SK-N-SH treated with all-trans-retinoic acid at 6 μM for 48 hours (cell line): ENCODE results near the gene FRMD3.

Experiments
- CSDC2 ChIP-seq: fragments of 250-450 bp; sonication (Bioruptor Pico); IDR thresholded peaks from 2 replicates; pipeline ENCODE4 v1.5.0; 2020; ENCODE audit warnings: mild to moderate bottlenecking, moderate library complexity
- RARB ChIP-seq: fragments of 250-450 bp; sonication (Bioruptor Pico); IDR thresholded peaks from 2 replicates; pipeline ENCODE4 v1.8.0; 2021; ENCODE audit warnings: mild to moderate bottlenecking, moderate library complexity
- ZFP3 ChIP-seq: fragments of 250-450 bp; sonication (Bioruptor Pico); IDR thresholded peaks from 2 replicates; pipeline ENCODE4 v1.5.0; 2020; ENCODE audit warnings: mild to moderate bottlenecking, moderate library complexity
- ZNF565 ChIP-seq: fragments of 450-650 bp; formaldehyde crosslinking; conservative IDR thresholded peaks from 2 replicates; pipeline ENCODE4 v1.5.0; 2020; ENCODE audit warnings: low read depth, mild to moderate bottlenecking, moderate library complexity
- ZNF70 ChIP-seq: fragments of 450-650 bp; formaldehyde crosslinking; IDR thresholded peaks from 2 replicates; pipeline ENCODE4 v1.5.0; 2020; ENCODE audit warnings: mild to moderate bottlenecking, moderate library complexity
- TF ChIP-seq, protein P1 (sequence below): fragments of 250-450 bp; sonication (Bioruptor Pico); IDR thresholded peaks from 2 replicates; pipeline ENCODE4 v1.5.0; 2020; ENCODE audit warnings: mild to moderate bottlenecking, moderate library complexity
- TF ChIP-seq, protein P2 (sequence below): fragments of 250-450 bp; sonication (Bioruptor Pico); IDR thresholded peaks from 2 replicates; pipeline ENCODE4 v1.5.1; 2020; ENCODE audit warnings: low read depth, mild to moderate bottlenecking, moderate library complexity
- TF ChIP-seq, protein P3 (sequence below): fragments of 250-450 bp; sonication (Bioruptor Pico); IDR thresholded peaks from 2 replicates; pipeline ENCODE4 v1.8.0; 2020; ENCODE audit warnings: mild to moderate bottlenecking, moderate library complexity, borderline replicate concordance

DNA sequence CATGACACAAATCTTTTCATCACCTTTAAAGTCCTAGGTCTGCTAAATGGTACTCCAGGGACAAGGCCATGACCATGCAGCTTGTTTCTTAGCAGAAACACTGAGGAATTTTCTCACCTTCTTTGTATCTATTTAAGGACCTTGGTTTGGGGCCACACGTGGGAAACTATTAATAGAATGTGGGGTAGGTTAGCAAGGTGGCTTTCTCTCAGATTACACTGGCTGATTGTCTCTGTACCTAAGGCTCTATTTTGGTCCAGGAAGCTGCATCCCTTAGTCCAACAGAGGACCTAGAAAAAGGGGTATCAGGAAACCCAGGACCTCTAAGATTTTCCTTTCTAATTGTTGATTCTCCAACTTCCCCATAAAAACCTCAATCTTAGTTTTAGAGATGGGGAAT, 36.3 kb upstream of the FRMD3 start:
- TF ChIP-seq CSDC2 (CRISPR knock-in tag) (no peak), ZNF70 (CRISPR knock-in tag) (no peak), ZFP3 (CRISPR knock-in tag) (no peak), ZNF565 (CRISPR knock-in tag) (no peak), RARB (no peak)
- TF ChIP-seq, protein P1, sequence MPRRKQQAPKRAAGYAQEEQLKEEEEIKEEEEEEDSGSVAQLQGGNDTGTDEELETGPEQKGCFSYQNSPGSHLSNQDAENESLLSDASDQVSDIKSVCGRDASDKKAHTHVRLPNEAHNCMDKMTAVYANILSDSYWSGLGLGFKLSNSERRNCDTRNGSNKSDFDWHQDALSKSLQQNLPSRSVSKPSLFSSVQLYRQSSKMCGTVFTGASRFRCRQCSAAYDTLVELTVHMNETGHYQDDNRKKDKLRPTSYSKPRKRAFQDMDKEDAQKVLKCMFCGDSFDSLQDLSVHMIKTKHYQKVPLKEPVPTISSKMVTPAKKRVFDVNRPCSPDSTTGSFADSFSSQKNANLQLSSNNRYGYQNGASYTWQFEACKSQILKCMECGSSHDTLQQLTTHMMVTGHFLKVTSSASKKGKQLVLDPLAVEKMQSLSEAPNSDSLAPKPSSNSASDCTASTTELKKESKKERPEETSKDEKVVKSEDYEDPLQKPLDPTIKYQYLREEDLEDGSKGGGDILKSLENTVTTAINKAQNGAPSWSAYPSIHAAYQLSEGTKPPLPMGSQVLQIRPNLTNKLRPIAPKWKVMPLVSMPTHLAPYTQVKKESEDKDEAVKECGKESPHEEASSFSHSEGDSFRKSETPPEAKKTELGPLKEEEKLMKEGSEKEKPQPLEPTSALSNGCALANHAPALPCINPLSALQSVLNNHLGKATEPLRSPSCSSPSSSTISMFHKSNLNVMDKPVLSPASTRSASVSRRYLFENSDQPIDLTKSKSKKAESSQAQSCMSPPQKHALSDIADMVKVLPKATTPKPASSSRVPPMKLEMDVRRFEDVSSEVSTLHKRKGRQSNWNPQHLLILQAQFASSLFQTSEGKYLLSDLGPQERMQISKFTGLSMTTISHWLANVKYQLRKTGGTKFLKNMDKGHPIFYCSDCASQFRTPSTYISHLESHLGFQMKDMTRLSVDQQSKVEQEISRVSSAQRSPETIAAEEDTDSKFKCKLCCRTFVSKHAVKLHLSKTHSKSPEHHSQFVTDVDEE: no peak
- TF ChIP-seq, protein P2, sequence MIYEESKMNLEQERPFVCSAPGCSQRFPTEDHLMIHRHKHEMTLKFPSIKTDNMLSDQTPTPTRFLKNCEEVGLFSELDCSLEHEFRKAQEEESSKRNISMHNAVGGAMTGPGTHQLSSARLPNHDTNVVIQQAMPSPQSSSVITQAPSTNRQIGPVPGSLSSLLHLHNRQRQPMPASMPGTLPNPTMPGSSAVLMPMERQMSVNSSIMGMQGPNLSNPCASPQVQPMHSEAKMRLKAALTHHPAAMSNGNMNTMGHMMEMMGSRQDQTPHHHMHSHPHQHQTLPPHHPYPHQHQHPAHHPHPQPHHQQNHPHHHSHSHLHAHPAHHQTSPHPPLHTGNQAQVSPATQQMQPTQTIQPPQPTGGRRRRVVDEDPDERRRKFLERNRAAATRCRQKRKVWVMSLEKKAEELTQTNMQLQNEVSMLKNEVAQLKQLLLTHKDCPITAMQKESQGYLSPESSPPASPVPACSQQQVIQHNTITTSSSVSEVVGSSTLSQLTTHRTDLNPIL: no peak
- TF ChIP-seq, protein P3, sequence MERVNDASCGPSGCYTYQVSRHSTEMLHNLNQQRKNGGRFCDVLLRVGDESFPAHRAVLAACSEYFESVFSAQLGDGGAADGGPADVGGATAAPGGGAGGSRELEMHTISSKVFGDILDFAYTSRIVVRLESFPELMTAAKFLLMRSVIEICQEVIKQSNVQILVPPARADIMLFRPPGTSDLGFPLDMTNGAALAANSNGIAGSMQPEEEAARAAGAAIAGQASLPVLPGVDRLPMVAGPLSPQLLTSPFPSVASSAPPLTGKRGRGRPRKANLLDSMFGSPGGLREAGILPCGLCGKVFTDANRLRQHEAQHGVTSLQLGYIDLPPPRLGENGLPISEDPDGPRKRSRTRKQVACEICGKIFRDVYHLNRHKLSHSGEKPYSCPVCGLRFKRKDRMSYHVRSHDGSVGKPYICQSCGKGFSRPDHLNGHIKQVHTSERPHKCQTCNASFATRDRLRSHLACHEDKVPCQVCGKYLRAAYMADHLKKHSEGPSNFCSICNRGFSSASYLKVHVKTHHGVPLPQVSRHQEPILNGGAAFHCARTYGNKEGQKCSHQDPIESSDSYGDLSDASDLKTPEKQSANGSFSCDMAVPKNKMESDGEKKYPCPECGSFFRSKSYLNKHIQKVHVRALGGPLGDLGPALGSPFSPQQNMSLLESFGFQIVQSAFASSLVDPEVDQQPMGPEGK (CRISPR knock-in tag): no peak
